Measurements from ENCODE around the gene ZSCAN22. TPM values are rescaled to one million over a fixed set of nuclear protein-coding genes. Genes with fewer than 3 reads are reported as not detected.

The ZSCAN22 gene
- total and polyA plus RNA-seq, 2 of the 13 experiments (the other 11 are each of a cell fraction or from before 2014, with no cell fraction given) = 2.5 to 3.5 TPM

- BruUV-seq (replicated peaks) = no TSS peak
- H3K9me3 ChIP-seq (ENCODE audit: low read length) = no peaks in the 10 kb centered on the region
- H4K20me1 ChIP-seq (ENCODE audit: insufficient read depth, low read length) = peaks cover 29% of the 10 kb centered on the region
- DNase-seq (ENCODE audit: low spot score) = no peak
- no peak overlapping the region for H2AFZ ChIP-seq (ENCODE audit: low read length)
- H3K27ac ChIP-seq (ENCODE audit: extremely low read length, insufficient read depth, low read length) = peak overlapping the region; percentile 99
- intact Hi-C loops (cut with micrococcal nuclease; ENCODE audit: unreplicated experiment) (loop anchor here (2.0 to 5.0 kb wide), 2 partner anchors 15 to 204 kb away; partner anchors contain the start of gene ZNF274), in situ Hi-C loops (cut with HindIII; ENCODE audit: extremely low pct_ligation_motif_present, low pct_unique_long_range_greater_than_20kb) (no loop called here)
- H3K4me1 ChIP-seq (ENCODE audit: insufficient read depth, low read length) = peaks cover 52% of the 10 kb centered on the region
- POLR2A ChIA-PET = interaction anchor here (0.6 to 4.6 kb wide), 6 partner anchors 12 to 203 kb away, joined by 3 to 19 read pairs (median 3); partner anchors contain the start of genes ERVK3-1, ZNF274, ZNF497 and ZNF584
- H3K27me3 ChIP-seq (ENCODE audit: control insufficient read depth in 1 of 2, insufficient read depth in 2 of 2, low read length in 2 of 2) = no peaks in the 10 kb centered on the region; a peak in 1 of 5 replicates
- peaks cover 41% of the 10 kb centered on the region for H3K79me2 ChIP-seq (ENCODE audit: insufficient read depth, low read length)
- WGBS (ENCODE audit: low lambda C conversion rate) = 1% methylated on average over 14 of the region's 36 CpGs
- CTCF ChIA-PET (ENCODE audit: low intra/inter-chr PET ratio, low total read pairs) = no interaction called here
- FAIRE-seq = no peak
- H3K4me3 ChIP-seq (replicated peaks in 1 of 3; ENCODE audit: insufficient read depth in 1 of 3, low read depth in 2 of 3, low read length in 3 of 3) = peak overlapping the region; percentile 76 to 98 (median 92)
- peak overlapping the region; percentile 97 for H3K9ac ChIP-seq (ENCODE audit: insufficient read depth, low read depth, low read length)
- peaks cover 0 to 21% of the 10 kb centered on the region in 2 experiments; a peak in 3 of 5 replicates for H3K36me3 ChIP-seq (replicated peaks in 1 of 2; ENCODE audit: control insufficient read depth in 1 of 2, insufficient read depth in 2 of 2, low read length in 2 of 2)
- peak; percentile 20 for ATAC-seq
- peak overlapping the region; percentile 99 for H3K4me2 ChIP-seq (ENCODE audit: low read depth, low read length)
- TF ChIP-seq ZKSCAN1 (IDR thresholded peaks at IDR 0.05; ENCODE audit: low read length) (no peak), GATA4 (IDR thresholded peaks at IDR 0.05; ENCODE audit: borderline replicate concordance, low read depth) (no peak), TARDBP (CRISPR knock-in tag; IDR thresholded peaks at IDR 0.05) (no peak), TFDP1 (CRISPR knock-in tag; IDR thresholded peaks at IDR 0.05; ENCODE audit: borderline replicate concordance) (no peak), MZF1 (CRISPR knock-in tag; IDR thresholded peaks at IDR 0.05; ENCODE audit: borderline replicate concordance) (no peak), ZNF557 (CRISPR knock-in tag; IDR thresholded peaks at IDR 0.05) (no peak), TSC22D2 (CRISPR knock-in tag; IDR thresholded peaks at IDR 0.05; ENCODE audit: borderline replicate concordance) (no peak), YY1 (IDR thresholded peaks at IDR 0.05; ENCODE audit: insufficient read depth, insufficient replicate concordance, low read depth, low read length) (no peak), NR3C1 (CRISPR knock-in tag; IDR thresholded peaks at IDR 0.05) (no peak), ZNF3 (CRISPR knock-in tag; IDR thresholded peaks at IDR 0.05) (0 out of 2 replicates have a peak, but pooled peaks have one; percentile 23), CEBPG (CRISPR knock-in tag; IDR thresholded peaks at IDR 0.05) (no peak), ZNF350 (CRISPR knock-in tag; IDR thresholded peaks at IDR 0.05; ENCODE audit: borderline replicate concordance, low read depth) (no peak), ZBTB25 (CRISPR knock-in tag; IDR thresholded peaks at IDR 0.05) (no peak), NRL (CRISPR knock-in tag; IDR thresholded peaks at IDR 0.05; ENCODE audit: borderline replicate concordance) (no peak; the same call in 1 of the 2 replicates)
- TF ChIP-seq, protein P1, sequence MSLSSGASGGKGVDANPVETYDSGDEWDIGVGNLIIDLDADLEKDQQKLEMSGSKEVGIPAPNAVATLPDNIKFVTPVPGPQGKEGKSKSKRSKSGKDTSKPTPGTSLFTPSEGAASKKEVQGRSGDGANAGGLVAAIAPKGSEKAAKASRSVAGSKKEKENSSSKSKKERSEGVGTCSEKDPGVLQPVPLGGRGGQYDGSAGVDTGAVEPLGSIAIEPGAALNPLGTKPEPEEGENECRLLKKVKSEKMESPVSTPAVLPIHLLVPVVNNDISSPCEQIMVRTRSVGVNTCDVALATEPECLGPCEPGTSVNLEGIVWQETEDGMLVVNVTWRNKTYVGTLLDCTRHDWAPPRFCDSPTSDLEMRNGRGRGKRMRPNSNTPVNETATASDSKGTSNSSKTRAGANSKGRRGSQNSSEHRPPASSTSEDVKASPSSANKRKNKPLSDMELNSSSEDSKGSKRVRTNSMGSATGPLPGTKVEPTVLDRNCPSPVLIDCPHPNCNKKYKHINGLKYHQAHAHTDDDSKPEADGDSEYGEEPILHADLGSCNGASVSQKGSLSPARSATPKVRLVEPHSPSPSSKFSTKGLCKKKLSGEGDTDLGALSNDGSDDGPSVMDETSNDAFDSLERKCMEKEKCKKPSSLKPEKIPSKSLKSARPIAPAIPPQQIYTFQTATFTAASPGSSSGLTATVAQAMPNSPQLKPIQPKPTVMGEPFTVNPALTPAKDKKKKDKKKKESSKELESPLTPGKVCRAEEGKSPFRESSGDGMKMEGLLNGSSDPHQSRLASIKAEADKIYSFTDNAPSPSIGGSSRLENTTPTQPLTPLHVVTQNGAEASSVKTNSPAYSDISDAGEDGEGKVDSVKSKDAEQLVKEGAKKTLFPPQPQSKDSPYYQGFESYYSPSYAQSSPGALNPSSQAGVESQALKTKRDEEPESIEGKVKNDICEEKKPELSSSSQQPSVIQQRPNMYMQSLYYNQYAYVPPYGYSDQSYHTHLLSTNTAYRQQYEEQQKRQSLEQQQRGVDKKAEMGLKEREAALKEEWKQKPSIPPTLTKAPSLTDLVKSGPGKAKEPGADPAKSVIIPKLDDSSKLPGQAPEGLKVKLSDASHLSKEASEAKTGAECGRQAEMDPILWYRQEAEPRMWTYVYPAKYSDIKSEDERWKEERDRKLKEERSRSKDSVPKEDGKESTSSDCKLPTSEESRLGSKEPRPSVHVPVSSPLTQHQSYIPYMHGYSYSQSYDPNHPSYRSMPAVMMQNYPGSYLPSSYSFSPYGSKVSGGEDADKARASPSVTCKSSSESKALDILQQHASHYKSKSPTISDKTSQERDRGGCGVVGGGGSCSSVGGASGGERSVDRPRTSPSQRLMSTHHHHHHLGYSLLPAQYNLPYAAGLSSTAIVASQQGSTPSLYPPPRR (CRISPR knock-in tag; IDR thresholded peaks at IDR 0.05; ENCODE audit: borderline replicate concordance) = no peak
- TF ChIP-seq, protein P2, sequence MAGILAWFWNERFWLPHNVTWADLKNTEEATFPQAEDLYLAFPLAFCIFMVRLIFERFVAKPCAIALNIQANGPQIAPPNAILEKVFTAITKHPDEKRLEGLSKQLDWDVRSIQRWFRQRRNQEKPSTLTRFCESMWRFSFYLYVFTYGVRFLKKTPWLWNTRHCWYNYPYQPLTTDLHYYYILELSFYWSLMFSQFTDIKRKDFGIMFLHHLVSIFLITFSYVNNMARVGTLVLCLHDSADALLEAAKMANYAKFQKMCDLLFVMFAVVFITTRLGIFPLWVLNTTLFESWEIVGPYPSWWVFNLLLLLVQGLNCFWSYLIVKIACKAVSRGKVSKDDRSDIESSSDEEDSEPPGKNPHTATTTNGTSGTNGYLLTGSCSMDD (CRISPR knock-in tag; IDR thresholded peaks at IDR 0.05) = no peak
Observed at GRCh38 chr19:58385891-58386575, 59.2 kb downstream of the ZSCAN22 start.
